ENCODE measurements around the gene STK31. TPM values are rescaled to one million over a fixed set of nuclear protein-coding genes. Genes with fewer than 3 reads are reported as not detected.
A peak's percentile ranks its signal among the peaks of the same experiment; 100 is the strongest.

Gene STK31
- total RNA-seq (under 1 TPM; 0.28 to 0.81 (median 0.68) TPM), polyA plus RNA-seq (1 to 10 TPM in 1 of 2 donors, under 1 TPM in 1; 0.95 to 1.2 TPM)

GRCh38 chr7:23710000-23710399, at the start of gene STK31:
TSS of gene STK31 (plus strand) at chr7:23710219. CDS start at chr7:23710286, 67 bp downstream.
- TF ChIP-seq CTCF (IDR thresholded peaks at IDR 0.05) = no peak
- DNase-seq = peak in 3 of 6 donors; percentile 29 to 58 (median 58)
- H3K36me3 ChIP-seq = no peaks in the 10 kb centered on the region
- peak in 3 of 4 donors; percentile 3 to 13 (median 6) for ATAC-seq
- peak within 1 kb of the TSS in 2 of 4 donors; percentile 72 to 89 for H3K27ac ChIP-seq
- 95 to 97% methylated on average over 33 of the region's 33 CpGs for WGBS, 2 donors
- peaks cover 0 to 6% (median 2%) of the 10 kb centered on the region in 3 donors for H3K4me1 ChIP-seq
- no peak within 1 kb of the TSS for H3K4me3 ChIP-seq
- FAIRE-seq = no peak
- intact Hi-C loops (cut with DNase I) = loop anchor here in 2 of 3 donors (5.0 to 10.0 kb wide), 3 partner anchors 55 to 145 kb away; no protein-coding TSS in a partner anchor
- no peaks in the 10 kb centered on the region for H3K9me3 ChIP-seq
- no peaks in the 10 kb centered on the region for H3K27me3 ChIP-seq

GRCh38 chr7:23661385-23661784, 48.6 kb upstream of the STK31 start:
- no peaks in the 10 kb centered on the region for H3K36me3 ChIP-seq
- DNase-seq (no peak), ATAC-seq (no peak), FAIRE-seq (no peak)
- H3K9me3 ChIP-seq = no peaks in the 10 kb centered on the region
- no peak overlapping the region for H3K4me3 ChIP-seq
- 88 to 94% methylated on average over 3 of the region's 3 CpGs for WGBS, 2 donors
- intact Hi-C loops (cut with DNase I) = no loop called here
- no peaks in the 10 kb centered on the region for H3K27me3 ChIP-seq
- TF ChIP-seq CTCF (IDR thresholded peaks at IDR 0.05) = no peak
- H3K27ac ChIP-seq = no peak overlapping the region
- H3K4me1 ChIP-seq = peaks cover 0 to 8% (median 0%) of the 10 kb centered on the region in 3 donors

GRCh38 chr7:23662124-23662983, 47.7 kb upstream of the STK31 start:
- intact Hi-C loops (cut with DNase I) = no loop called here
- ATAC-seq = peak in 3 of 4 donors; percentile 21 to 57 (median 53)
- Histone ChIP-seq H3K36me3 (no peaks in the 10 kb centered on the region), H3K27ac (peak overlapping the region in 1 of 4 donors; percentile 20), H3K4me1 (peaks cover 0 to 8% (median 0%) of the 10 kb centered on the region in 3 donors), H3K4me3 (no peak overlapping the region), H3K27me3 (no peaks in the 10 kb centered on the region), H3K9me3 (no peaks in the 10 kb centered on the region)
- WGBS, 2 donors = 67 to 68% methylated on average over 8 of the region's 8 CpGs
- no peak for FAIRE-seq
- DNase-seq = no peak
- no peak for TF ChIP-seq CTCF (IDR thresholded peaks at IDR 0.05)

GRCh38 chr7:23662984-23663313, 47.1 kb upstream of the STK31 start:
- H3K27ac ChIP-seq = no peak overlapping the region
- H3K9me3 ChIP-seq = no peaks in the 10 kb centered on the region
- FAIRE-seq = no peak
- H3K36me3 ChIP-seq = no peaks in the 10 kb centered on the region
- TF ChIP-seq CTCF (IDR thresholded peaks at IDR 0.05) = no peak
- intact Hi-C loops (cut with DNase I) = no loop called here
- H3K27me3 ChIP-seq = no peaks in the 10 kb centered on the region
- 92 to 93% methylated on average over 2 of the region's 2 CpGs for WGBS, 2 donors
- peaks cover 0 to 8% (median 0%) of the 10 kb centered on the region in 3 donors for H3K4me1 ChIP-seq
- DNase-seq = no peak
- no peak for ATAC-seq
- no peak overlapping the region for H3K4me3 ChIP-seq

- no peak for ATAC-seq
- no peaks in the 10 kb centered on the region for H3K27me3 ChIP-seq
- intact Hi-C loops (cut with DNase I) = no loop called here
- H3K27ac ChIP-seq = no peak overlapping the region
- no peak for FAIRE-seq
- no peak for TF ChIP-seq CTCF (IDR thresholded peaks at IDR 0.05)
- DNase-seq = no peak
- no peak overlapping the region for H3K4me3 ChIP-seq
- H3K36me3 ChIP-seq = no peaks in the 10 kb centered on the region
- H3K9me3 ChIP-seq = no peaks in the 10 kb centered on the region
- peaks cover 0 to 8% (median 0%) of the 10 kb centered on the region in 3 donors for H3K4me1 ChIP-seq
These were observed 45.9 kb upstream of the STK31 start for GRCh38 chr7:23664122-23664521.
